A549 (cell line): Measurements from ENCODE around the gene DSCAML1.

Experiments
- CBX2 ChIP-seq: fragments of 200-600 bp; sonication (generic); IDR thresholded peaks from 2 replicates; pipeline ENCODE4 v1.6.1; 2016; ENCODE audit warnings: low read depth, mild to moderate bottlenecking, borderline replicate concordance
- CEBPB ChIP-seq, 2 experiments: fragments of >200 bp in 1 of 2; sonication (Bioruptor Twin) in 1 of 2; formaldehyde crosslinking in 1 of 2; IDR thresholded peaks; 2 replicates each; pipeline ENCODE4 v1.6.1; 2012 to 2016
- CTCF ChIP-seq: fragments of >200 bp; sonication (Bioruptor Twin); formaldehyde crosslinking; IDR thresholded peaks from 3 replicates; pipeline ENCODE4 v1.5.1; 2016
- ELK1 ChIP-seq: fragments of 150-350 bp; IDR thresholded peaks from 2 replicates; pipeline ENCODE4 v1.6.1; 2014; ENCODE audit warnings: low read depth, mild to moderate bottlenecking, low read length
- EP300 ChIP-seq, 2 experiments: fragments of >200 bp; sonication (Bioruptor Twin); formaldehyde crosslinking; IDR thresholded peaks; 2 replicates in 1 of 2; 3 replicates in 1 of 2; pipeline ENCODE4 v1.6.1; 2016 to 2017
- HDAC2 ChIP-seq: fragments of 200-600 bp; sonication (generic); IDR thresholded peaks from 2 replicates; pipeline ENCODE4 v1.6.1; 2016
- JUNB ChIP-seq: fragments of >200 bp; sonication (Bioruptor Twin); formaldehyde crosslinking; IDR thresholded peaks from 2 replicates; pipeline ENCODE4 v1.6.1; 2016
- POLR2A ChIP-seq: IDR thresholded peaks from 2 replicates; pipeline ENCODE4 v1.6.1; 2012; ENCODE audit warnings: mild to moderate bottlenecking, low read length

- no peak for TF ChIP-seq CTCF
- no peak for TF ChIP-seq POLR2A
- no peak for TF ChIP-seq HDAC2
- no peak for TF ChIP-seq ELK1
- no peak for TF ChIP-seq CEBPB (IDR thresholded peaks at IDR 0.05)
- TF ChIP-seq CBX2, result no peak
- TF ChIP-seq JUNB, result no peak
- no peak for TF ChIP-seq EP300 (IDR thresholded peaks at IDR 0.05)
Measured at GRCh38 chr11:117420143-117420485, 376.9 kb downstream of the DSCAML1 start.
